Fibroblast of the aortic adventitia (primary cell): ENCODE measurements around the gene NNT. TPM values are rescaled to one million over a fixed set of nuclear protein-coding genes. Genes with fewer than 3 reads are reported as not detected.

ENCODE experiments used
- DNase-seq: peaks from one replicate; pipeline ENCODE4 v3.0.0-alpha.2; 2010; ENCODE audit warnings: low read depth
- H3K4me3 ChIP-seq: 2 replicates; pipeline ENCODE4 v1.5.1; 2011; ENCODE audit warnings: low read depth, mild to moderate bottlenecking, control low read depth, low read length, moderate library complexity
- CTCF ChIP-seq: IDR thresholded peaks from 2 replicates; pipeline ENCODE4 v1.5.1; 2011; ENCODE audit warnings: mild to moderate bottlenecking, low read length, control low read depth, inconsistent platforms; ENCODE audit not compliant: insufficient read depth
- total RNA-seq: library from RNA; depleted of rRNA; stranded (reverse); fragments of >200 nt; gene quantifications from 2 replicates; pipeline ENCODE4 v1.2.3, GENCODE V29; 2012; ENCODE audit warnings: low replicate concordance

The NNT gene
- total RNA-seq, 1 donor = 80.3 TPM

DNA sequence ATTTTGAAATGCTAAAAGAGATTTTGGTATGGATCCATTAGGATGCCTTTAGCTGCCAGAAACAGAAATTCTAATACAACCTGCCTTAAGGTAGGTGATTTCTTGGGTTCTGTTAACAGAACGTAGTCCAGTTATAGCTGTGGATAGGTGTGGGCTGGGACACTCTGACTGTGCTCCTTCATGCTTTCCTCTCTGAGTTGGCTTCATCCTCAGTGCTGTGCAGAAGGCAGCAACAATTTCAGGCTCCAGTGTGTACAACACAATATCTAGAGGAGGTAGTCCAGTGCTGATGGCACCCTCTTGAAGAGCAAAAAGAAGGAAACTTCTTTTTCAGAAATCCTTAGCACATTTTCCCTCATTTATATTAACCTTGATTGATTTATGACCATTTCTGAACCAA, 34.4 kb downstream of the NNT start:
- no peak overlapping the region for H3K4me3 ChIP-seq
- no peak for DNase-seq
- TF ChIP-seq CTCF = no peak

- no peak for DNase-seq
- H3K4me3 ChIP-seq = no peak overlapping the region
- no peak for TF ChIP-seq CTCF
Measured at GRCh38 chr5:43638107-43638506, 35.1 kb downstream of the NNT start.

- TF ChIP-seq CTCF = no peak
- DNase-seq = peak; percentile 61
- no peak overlapping the region for H3K4me3 ChIP-seq
Measured at GRCh38 chr5:43638546-43638945, 35.6 kb downstream of the NNT start.

DNA sequence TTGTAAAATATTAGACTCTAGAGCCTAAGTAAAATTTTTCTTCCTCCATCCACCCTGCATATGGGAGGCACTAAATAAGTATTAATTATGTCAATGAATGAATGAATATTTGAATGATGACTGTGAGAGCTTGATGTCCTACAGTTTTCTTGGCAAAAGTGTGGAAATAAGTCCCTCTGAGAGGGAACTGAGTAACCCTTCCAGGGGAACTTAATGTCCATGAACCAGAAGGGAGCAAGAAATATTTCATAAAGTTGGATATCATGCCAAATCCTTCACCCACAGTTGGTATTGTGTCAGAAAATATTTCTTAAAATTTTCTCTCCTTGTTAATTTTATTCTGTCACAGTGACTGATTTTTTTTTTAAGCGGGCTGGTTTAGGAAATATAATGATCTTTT, 36.6 kb downstream of the NNT start:
- DNase-seq = no peak
- H3K4me3 ChIP-seq = no peak overlapping the region
- TF ChIP-seq CTCF = no peak

GRCh38 chr5:43642428-43642827, 39.4 kb downstream of the NNT start:
- DNase-seq = peak; percentile 19
- no peak for TF ChIP-seq CTCF

DNA sequence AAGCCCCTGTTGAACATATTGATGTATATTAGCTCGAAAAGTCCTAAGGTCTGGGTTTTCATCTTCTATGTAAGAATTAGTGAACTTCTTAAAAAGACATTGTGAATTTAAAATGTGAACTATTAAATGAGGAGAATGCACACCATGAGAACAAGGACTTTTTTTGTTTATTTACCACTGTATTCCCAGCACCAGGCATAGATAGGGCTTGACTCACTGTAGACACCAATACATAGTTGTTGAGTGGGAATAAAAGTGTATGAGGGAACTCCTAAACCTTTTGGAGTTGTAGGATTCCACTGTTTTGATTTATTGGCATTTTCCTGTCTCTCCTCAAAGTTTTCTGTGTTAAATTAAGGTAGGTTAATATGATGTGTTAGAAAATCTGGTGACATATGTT, 40.3 kb downstream of the NNT start:
- H3K4me3 ChIP-seq = no peak overlapping the region
- no peak for TF ChIP-seq CTCF
- no peak for DNase-seq

More at GRCh38 chr5:43642428-43642827, 39.4 kb downstream of the NNT start:
- H3K4me3 ChIP-seq = no peak overlapping the region

GRCh38 chr5:43643750-43644149, 40.8 kb downstream of the NNT start:
- no peak for TF ChIP-seq CTCF
- H3K4me3 ChIP-seq = no peak overlapping the region
- DNase-seq = no peak
